ENCODE results near the gene ADGRV1.

The ADGRV1 gene

GRCh38 chr5:90561766-90562165, 3.2 kb downstream of the ADGRV1 start:
- TF ChIP-seq EP300 (IDR thresholded peaks at IDR 0.05; ENCODE audit: borderline replicate concordance): no peak
- no peak for TF ChIP-seq ZBTB7A (IDR thresholded peaks at IDR 0.05; ENCODE audit: low read depth)
- no peak for TF ChIP-seq TEAD4 (IDR thresholded peaks at IDR 0.05)
- TF ChIP-seq YY1 (IDR thresholded peaks at IDR 0.05; ENCODE audit: low read depth): no peak
- TF ChIP-seq CEBPB (IDR thresholded peaks at IDR 0.05): no peak
- no peak for TF ChIP-seq FOXM1 (IDR thresholded peaks at IDR 0.05; ENCODE audit: borderline replicate concordance, low read depth)
- no peak for TF ChIP-seq MAX (IDR thresholded peaks at IDR 0.05)
- no peak for TF ChIP-seq RAD21 (IDR thresholded peaks at IDR 0.05; ENCODE audit: low read depth)
- no peak for TF ChIP-seq CREB1 (IDR thresholded peaks at IDR 0.05; ENCODE audit: low read depth)
- no peak for TF ChIP-seq REST (IDR thresholded peaks at IDR 0.05; ENCODE audit: low read depth)
- no peak for TF ChIP-seq TCF12 (IDR thresholded peaks at IDR 0.05; ENCODE audit: low read depth)
- no peak for TF ChIP-seq USF1 (IDR thresholded peaks at IDR 0.05)
- TF ChIP-seq TAF1 (IDR thresholded peaks at IDR 0.05; ENCODE audit: low read depth): no peak
- TF ChIP-seq EGR1 (IDR thresholded peaks at IDR 0.05): no peak
- TF ChIP-seq NFIC (IDR thresholded peaks at IDR 0.05): no peak

GRCh38 chr5:90562341-90562740, 3.7 kb downstream of the ADGRV1 start:
- TF ChIP-seq CREB1 (IDR thresholded peaks at IDR 0.05; ENCODE audit: low read depth): no peak
- TF ChIP-seq EGR1 (IDR thresholded peaks at IDR 0.05): no peak
- no peak for TF ChIP-seq MAX (IDR thresholded peaks at IDR 0.05)
- TF ChIP-seq TCF12 (IDR thresholded peaks at IDR 0.05; ENCODE audit: low read depth): no peak
- no peak for TF ChIP-seq TAF1 (IDR thresholded peaks at IDR 0.05; ENCODE audit: low read depth)
- no peak for TF ChIP-seq RAD21 (IDR thresholded peaks at IDR 0.05; ENCODE audit: low read depth)
- TF ChIP-seq USF1 (IDR thresholded peaks at IDR 0.05): no peak
- TF ChIP-seq CEBPB (IDR thresholded peaks at IDR 0.05): no peak

GRCh38 chr5:90563108-90563507, 4.5 kb downstream of the ADGRV1 start:
- TF ChIP-seq TCF12 (IDR thresholded peaks at IDR 0.05; ENCODE audit: low read depth) (no peak), CREB1 (IDR thresholded peaks at IDR 0.05; ENCODE audit: low read depth) (no peak), YY1 (IDR thresholded peaks at IDR 0.05; ENCODE audit: low read depth) (no peak), RAD21 (IDR thresholded peaks at IDR 0.05; ENCODE audit: low read depth) (no peak), ZBTB7A (IDR thresholded peaks at IDR 0.05; ENCODE audit: low read depth) (no peak), NFIC (IDR thresholded peaks at IDR 0.05) (no peak), EGR1 (IDR thresholded peaks at IDR 0.05) (no peak), TEAD4 (IDR thresholded peaks at IDR 0.05) (no peak), CEBPB (IDR thresholded peaks at IDR 0.05) (no peak), EP300 (IDR thresholded peaks at IDR 0.05; ENCODE audit: borderline replicate concordance) (no peak)

GRCh38 chr5:90565491-90565890, 6.9 kb downstream of the ADGRV1 start:
- TF ChIP-seq FOXM1 (IDR thresholded peaks at IDR 0.05; ENCODE audit: borderline replicate concordance, low read depth) (no peak), ZBTB7A (IDR thresholded peaks at IDR 0.05; ENCODE audit: low read depth) (no peak), TEAD4 (IDR thresholded peaks at IDR 0.05) (no peak), CEBPB (IDR thresholded peaks at IDR 0.05) (no peak), TAF1 (IDR thresholded peaks at IDR 0.05; ENCODE audit: low read depth) (no peak), NFIC (IDR thresholded peaks at IDR 0.05) (no peak), EP300 (IDR thresholded peaks at IDR 0.05; ENCODE audit: borderline replicate concordance) (no peak)

GRCh38 chr5:90569084-90569483, 10.5 kb downstream of the ADGRV1 start:
- TF ChIP-seq MAX (IDR thresholded peaks at IDR 0.05) (no peak), USF1 (IDR thresholded peaks at IDR 0.05) (no peak), FOXM1 (IDR thresholded peaks at IDR 0.05; ENCODE audit: borderline replicate concordance, low read depth) (no peak), YY1 (IDR thresholded peaks at IDR 0.05; ENCODE audit: low read depth) (no peak), TAF1 (IDR thresholded peaks at IDR 0.05; ENCODE audit: low read depth) (no peak)

GRCh38 chr5:90570034-90570433, 11.4 kb downstream of the ADGRV1 start:
- TF ChIP-seq MAX (IDR thresholded peaks at IDR 0.05) (no peak), NFIC (IDR thresholded peaks at IDR 0.05) (no peak), TEAD4 (IDR thresholded peaks at IDR 0.05) (no peak)

- no peak for TF ChIP-seq RAD21 (IDR thresholded peaks at IDR 0.05; ENCODE audit: low read depth)
- no peak for TF ChIP-seq ZBTB7A (IDR thresholded peaks at IDR 0.05; ENCODE audit: low read depth)
- no peak for TF ChIP-seq MAX (IDR thresholded peaks at IDR 0.05)
- TF ChIP-seq EP300 (IDR thresholded peaks at IDR 0.05; ENCODE audit: borderline replicate concordance): no peak
- TF ChIP-seq TCF12 (IDR thresholded peaks at IDR 0.05; ENCODE audit: low read depth): no peak
- TF ChIP-seq FOXM1 (IDR thresholded peaks at IDR 0.05; ENCODE audit: borderline replicate concordance, low read depth): no peak
- TF ChIP-seq CREB1 (IDR thresholded peaks at IDR 0.05; ENCODE audit: low read depth): no peak
- TF ChIP-seq TEAD4 (IDR thresholded peaks at IDR 0.05): no peak
- no peak for TF ChIP-seq CEBPB (IDR thresholded peaks at IDR 0.05)
- TF ChIP-seq EGR1 (IDR thresholded peaks at IDR 0.05): no peak
- no peak for TF ChIP-seq YY1 (IDR thresholded peaks at IDR 0.05; ENCODE audit: low read depth)
- no peak for TF ChIP-seq NFIC (IDR thresholded peaks at IDR 0.05)
- TF ChIP-seq TAF1 (IDR thresholded peaks at IDR 0.05; ENCODE audit: low read depth): no peak
- TF ChIP-seq REST (IDR thresholded peaks at IDR 0.05; ENCODE audit: low read depth): no peak
- TF ChIP-seq USF1 (IDR thresholded peaks at IDR 0.05): no peak
Measured at GRCh38 chr5:90571147-90571773, 12.7 kb downstream of the ADGRV1 start.
